Measurements from ENCODE around the gene ALG12.
A peak's percentile ranks its signal among the peaks of the same experiment; 100 is the strongest.

ALG12 gene

DNA sequence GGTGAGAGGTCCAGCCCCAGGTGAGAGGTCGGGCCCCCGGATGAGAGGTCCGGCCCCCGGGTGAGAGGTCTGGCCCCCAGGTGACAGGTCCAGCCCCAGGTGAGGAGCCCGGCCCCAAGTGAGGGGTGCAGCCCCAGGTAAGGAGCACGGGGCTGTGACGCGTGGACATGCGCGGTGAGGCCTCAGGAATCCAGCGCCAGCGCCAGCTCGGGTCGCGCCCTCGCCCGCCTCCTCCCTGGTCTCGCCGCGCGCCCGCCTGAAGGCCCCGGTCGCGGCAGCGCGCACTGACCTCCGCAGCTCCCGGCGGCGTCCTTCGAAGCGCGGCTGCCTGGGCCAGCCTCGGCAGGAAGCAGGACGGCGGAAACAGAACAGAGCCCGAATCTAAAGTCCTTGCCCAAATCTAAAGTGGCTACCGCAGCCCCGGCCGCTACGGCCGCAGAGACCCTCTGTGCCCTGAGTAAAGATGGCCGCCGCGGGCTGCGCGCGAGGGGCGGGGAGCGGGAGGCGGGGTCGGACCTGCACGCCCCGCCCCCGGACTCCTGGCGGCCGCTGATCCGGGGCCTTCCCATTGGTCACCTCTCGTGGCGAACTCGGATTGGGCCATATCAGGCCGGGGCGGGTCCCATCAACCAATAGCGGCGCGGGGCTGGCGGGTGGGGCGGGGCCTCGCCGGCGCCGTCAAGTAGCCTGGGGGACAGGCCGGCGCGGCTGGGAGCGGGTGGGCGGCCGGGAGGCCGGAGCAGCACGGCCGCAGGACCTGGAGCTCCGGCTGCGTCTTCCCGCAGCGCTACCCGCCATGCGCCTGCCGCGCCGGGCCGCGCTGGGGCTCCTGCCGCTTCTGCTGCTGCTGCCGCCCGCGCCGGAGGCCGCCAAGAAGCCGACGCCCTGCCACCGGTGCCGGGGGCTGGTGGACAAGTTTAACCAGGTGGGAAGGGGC lies at the start of gene ALG12, which contains the start of gene CRELD2:
ALG12 (minus strand) TSS at position 465 of the 937 bp plus-strand sequence. CDS start 4,673 bp downstream, outside the sequence.
CRELD2 (plus strand) TSS at position 661 of the 937 bp plus-strand sequence; CDS start at position 797, 136 bp downstream.
- WGBS (ENCODE audit: insufficient coverage, insufficient read length): no CpG with 5 or more reads among the region's 103 CpGs
- H3K9me3 ChIP-seq (ENCODE audit: control insufficient read depth, insufficient read depth, low read length): no peaks in the 10 kb centered on the region
- H3K4me3 ChIP-seq (ENCODE audit: low read length): peak within 1 kb of the TSS; percentile 58
- H3K27me3 ChIP-seq (ENCODE audit: control insufficient read depth, insufficient read depth, low read length): no peaks in the 10 kb centered on the region
- peaks cover 3% of the 10 kb centered on the region for H3K36me3 ChIP-seq (ENCODE audit: control insufficient read depth, insufficient read depth, low read length)
- no peak within 1 kb of the TSS for H3K27ac ChIP-seq (ENCODE audit: low read length)
- no peaks in the 10 kb centered on the region for H3K4me1 ChIP-seq (ENCODE audit: control insufficient read depth, insufficient read depth, low read length)
- peak; percentile 80 for DNase-seq (ENCODE audit: low read depth, low spot score)

GRCh38 chr22:49967706-49968208 lies 49.5 kb upstream of the ALG12 start:
- Histone ChIP-seq H3K4me3 (ENCODE audit: low read length) (no peak overlapping the region), H3K27ac (ENCODE audit: low read length) (no peak overlapping the region), H3K36me3 (ENCODE audit: control insufficient read depth, insufficient read depth, low read length) (peaks cover 13% of the 10 kb centered on the region), H3K9me3 (ENCODE audit: control insufficient read depth, insufficient read depth, low read length) (no peaks in the 10 kb centered on the region), H3K27me3 (ENCODE audit: control insufficient read depth, insufficient read depth, low read length) (peaks cover 2% of the 10 kb centered on the region; the same call in 1 of the 2 replicates), H3K4me1 (ENCODE audit: control insufficient read depth, insufficient read depth, low read length) (peaks cover 6% of the 10 kb centered on the region)
- WGBS (ENCODE audit: insufficient coverage, insufficient read length): no CpG with 5 or more reads among the region's 18 CpGs
- DNase-seq (ENCODE audit: low read depth, low spot score): no peak

DNA sequence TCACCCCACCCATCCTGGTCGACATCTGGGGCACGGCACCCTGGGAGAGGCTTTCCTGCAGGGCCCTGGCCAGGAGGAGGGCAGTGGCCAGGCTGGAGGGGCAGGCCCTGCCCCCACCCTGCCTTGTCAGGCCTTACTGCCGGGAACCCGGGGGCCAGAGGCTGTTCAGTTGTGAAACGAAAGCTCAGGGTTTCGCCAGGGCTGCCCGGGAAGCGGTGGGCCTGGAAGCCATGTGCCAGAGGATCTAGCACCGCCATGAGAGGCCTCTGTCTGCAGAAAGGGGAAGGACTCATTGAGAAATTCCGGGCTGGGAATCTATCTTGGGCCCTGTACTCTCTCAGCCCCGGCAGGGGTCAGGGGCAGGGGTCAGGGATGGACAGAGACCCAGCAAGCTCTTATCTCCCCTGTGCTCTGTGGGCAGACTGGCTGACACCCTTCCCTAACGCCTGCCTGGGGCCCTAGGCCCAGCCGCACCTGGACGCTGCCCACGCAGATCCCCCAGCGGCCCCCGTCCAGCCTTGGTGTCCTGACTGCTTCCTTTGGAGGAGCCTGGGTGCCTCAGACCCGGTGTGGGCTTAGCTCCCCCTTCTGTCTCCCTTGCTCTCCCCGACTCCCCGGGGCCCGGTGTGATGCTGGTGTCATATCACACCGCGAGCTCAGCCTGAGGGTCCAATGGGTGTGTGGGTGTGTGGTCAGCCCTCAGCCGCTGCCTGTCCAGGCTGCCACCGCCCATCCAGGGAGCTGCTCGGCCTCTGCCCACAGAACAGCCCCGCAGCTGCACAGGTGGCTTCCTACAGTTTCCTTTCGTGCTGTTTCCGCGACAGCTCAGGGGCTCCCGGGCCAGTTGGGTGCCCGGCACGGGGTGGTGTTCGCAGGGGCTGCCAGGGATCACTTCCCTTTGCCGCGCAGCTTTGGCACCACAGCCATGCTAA lies 48.8 kb upstream of the ALG12 start:
- no CpG with 5 or more reads among the region's 36 CpGs for WGBS (ENCODE audit: insufficient coverage, insufficient read length)
- Histone ChIP-seq H3K4me1 (ENCODE audit: control insufficient read depth, insufficient read depth, low read length) (peaks cover 10% of the 10 kb centered on the region), H3K27ac (ENCODE audit: low read length) (no peak overlapping the region), H3K27me3 (ENCODE audit: control insufficient read depth, insufficient read depth, low read length) (no peaks in the 10 kb centered on the region), H3K4me3 (ENCODE audit: low read length) (no peak overlapping the region), H3K36me3 (ENCODE audit: control insufficient read depth, insufficient read depth, low read length) (peaks cover 16% of the 10 kb centered on the region), H3K9me3 (ENCODE audit: control insufficient read depth, insufficient read depth, low read length) (no peaks in the 10 kb centered on the region)
- DNase-seq (ENCODE audit: low read depth, low spot score): no peak

GRCh38 chr22:49966041-49966773 lies 48.0 kb upstream of the ALG12 start:
- WGBS (ENCODE audit: insufficient coverage, insufficient read length): no CpG with 5 or more reads among the region's 11 CpGs
- no peaks in the 10 kb centered on the region for H3K9me3 ChIP-seq (ENCODE audit: control insufficient read depth, insufficient read depth, low read length)
- DNase-seq (ENCODE audit: low read depth, low spot score): no peak
- H3K27me3 ChIP-seq (ENCODE audit: control insufficient read depth, insufficient read depth, low read length): no peaks in the 10 kb centered on the region; the same call in 1 of the 2 replicates
- H3K27ac ChIP-seq (ENCODE audit: low read length): no peak overlapping the region
- no peak overlapping the region for H3K4me3 ChIP-seq (ENCODE audit: low read length)
- H3K36me3 ChIP-seq (ENCODE audit: control insufficient read depth, insufficient read depth, low read length): peaks cover 19% of the 10 kb centered on the region
- H3K4me1 ChIP-seq (ENCODE audit: control insufficient read depth, insufficient read depth, low read length): peaks cover 14% of the 10 kb centered on the region

GRCh38 chr22:49965091-49966040 lies 47.1 kb upstream of the ALG12 start:
- no peak for DNase-seq (ENCODE audit: low read depth, low spot score)
- H3K4me1 ChIP-seq (ENCODE audit: control insufficient read depth, insufficient read depth, low read length): peaks cover 11% of the 10 kb centered on the region
- H3K36me3 ChIP-seq (ENCODE audit: control insufficient read depth, insufficient read depth, low read length): peaks cover 19% of the 10 kb centered on the region
- H3K9me3 ChIP-seq (ENCODE audit: control insufficient read depth, insufficient read depth, low read length): no peaks in the 10 kb centered on the region
- no peaks in the 10 kb centered on the region; the same call in 1 of the 2 replicates for H3K27me3 ChIP-seq (ENCODE audit: control insufficient read depth, insufficient read depth, low read length)
- WGBS (ENCODE audit: insufficient coverage, insufficient read length): no CpG with 5 or more reads among the region's 22 CpGs
- H3K4me3 ChIP-seq (ENCODE audit: low read length): no peak overlapping the region
- H3K27ac ChIP-seq (ENCODE audit: low read length): no peak overlapping the region

DNA sequence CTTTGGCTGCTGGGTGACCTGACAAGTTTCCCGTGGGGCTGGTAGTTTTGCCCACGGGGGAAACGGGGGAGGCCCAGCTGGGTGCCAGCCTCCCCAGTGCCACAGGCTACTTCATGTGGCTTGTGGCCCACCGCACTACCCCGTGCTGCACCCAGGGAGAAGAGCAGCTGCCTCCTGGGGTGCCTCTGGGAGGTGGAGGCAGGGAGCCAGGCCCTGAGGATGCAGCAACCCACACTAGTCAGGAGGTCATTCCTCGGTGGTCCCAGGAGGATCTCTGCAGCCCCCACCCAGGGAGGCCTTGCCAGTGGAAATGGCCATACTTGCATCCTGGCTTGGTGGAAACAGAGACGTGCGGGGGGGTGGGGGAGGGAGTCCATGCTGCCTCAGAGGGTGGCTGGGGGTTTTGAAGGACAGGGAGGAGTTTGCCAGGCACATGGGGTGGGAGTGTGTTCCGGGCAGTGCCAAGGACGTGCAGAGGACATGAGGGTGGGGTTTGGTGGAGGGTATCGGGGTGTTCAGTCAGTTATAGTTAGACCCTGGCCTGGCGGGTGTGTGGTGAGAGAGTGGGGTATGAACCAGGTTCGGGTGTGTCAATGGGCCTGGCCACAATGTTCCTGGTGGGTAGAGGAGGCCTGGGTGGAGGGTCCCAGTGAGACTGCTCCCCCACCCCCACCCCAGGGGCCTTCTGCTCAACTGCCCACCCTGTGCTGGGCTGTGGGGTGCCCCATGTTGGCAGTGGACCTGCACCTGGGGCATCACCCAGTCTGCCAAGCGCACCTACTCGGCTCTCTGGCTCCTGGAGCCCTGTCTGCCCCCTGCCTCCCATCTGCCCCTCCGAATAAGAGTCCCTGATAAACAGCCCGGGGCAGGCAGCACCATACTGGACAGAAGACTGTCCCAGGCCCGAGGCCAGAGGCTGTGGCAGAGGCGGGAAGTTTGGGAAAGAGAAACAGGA lies 46.2 kb upstream of the ALG12 start:
- Histone ChIP-seq H3K9me3 (ENCODE audit: control insufficient read depth, insufficient read depth, low read length) (no peaks in the 10 kb centered on the region), H3K36me3 (ENCODE audit: control insufficient read depth, insufficient read depth, low read length) (peaks cover 19% of the 10 kb centered on the region), H3K27ac (ENCODE audit: low read length) (no peak overlapping the region), H3K27me3 (ENCODE audit: control insufficient read depth, insufficient read depth, low read length) (no peaks in the 10 kb centered on the region; the same call in 1 of the 2 replicates), H3K4me1 (ENCODE audit: control insufficient read depth, insufficient read depth, low read length) (peaks cover 13% of the 10 kb centered on the region), H3K4me3 (ENCODE audit: low read length) (no peak overlapping the region)
- no peak for DNase-seq (ENCODE audit: low read depth, low spot score)
- WGBS (ENCODE audit: insufficient coverage, insufficient read length): no CpG with 5 or more reads among the region's 19 CpGs

DNA sequence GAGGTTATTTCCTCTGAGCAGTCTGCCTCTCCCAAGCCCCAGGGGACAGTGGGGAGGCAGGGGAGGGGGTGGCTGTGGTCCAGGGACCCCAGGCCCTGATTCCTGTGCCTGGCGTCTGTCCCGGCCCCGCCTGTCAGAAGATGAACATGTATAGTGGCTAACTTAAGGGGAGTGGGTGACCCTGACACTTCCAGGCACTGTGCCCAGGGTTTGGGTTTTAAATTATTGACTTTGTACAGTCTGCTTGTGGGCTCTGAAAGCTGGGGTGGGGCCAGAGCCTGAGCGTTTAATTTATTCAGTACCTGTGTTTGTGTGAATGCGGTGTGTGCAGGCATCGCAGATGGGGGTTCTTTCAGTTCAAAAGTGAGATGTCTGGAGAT lies 45.4 kb upstream of the ALG12 start:
- WGBS (ENCODE audit: insufficient coverage, insufficient read length): no CpG with 5 or more reads among the region's 6 CpGs
- Histone ChIP-seq H3K27me3 (ENCODE audit: control insufficient read depth, insufficient read depth, low read length) (no peaks in the 10 kb centered on the region; the same call in 1 of the 2 replicates), H3K36me3 (ENCODE audit: control insufficient read depth, insufficient read depth, low read length) (peaks cover 19% of the 10 kb centered on the region), H3K9me3 (ENCODE audit: control insufficient read depth, insufficient read depth, low read length) (no peaks in the 10 kb centered on the region), H3K27ac (ENCODE audit: low read length) (no peak overlapping the region), H3K4me3 (ENCODE audit: low read length) (no peak overlapping the region), H3K4me1 (ENCODE audit: control insufficient read depth, insufficient read depth, low read length) (peaks cover 13% of the 10 kb centered on the region)
- DNase-seq (ENCODE audit: low read depth, low spot score): no peak

DNA sequence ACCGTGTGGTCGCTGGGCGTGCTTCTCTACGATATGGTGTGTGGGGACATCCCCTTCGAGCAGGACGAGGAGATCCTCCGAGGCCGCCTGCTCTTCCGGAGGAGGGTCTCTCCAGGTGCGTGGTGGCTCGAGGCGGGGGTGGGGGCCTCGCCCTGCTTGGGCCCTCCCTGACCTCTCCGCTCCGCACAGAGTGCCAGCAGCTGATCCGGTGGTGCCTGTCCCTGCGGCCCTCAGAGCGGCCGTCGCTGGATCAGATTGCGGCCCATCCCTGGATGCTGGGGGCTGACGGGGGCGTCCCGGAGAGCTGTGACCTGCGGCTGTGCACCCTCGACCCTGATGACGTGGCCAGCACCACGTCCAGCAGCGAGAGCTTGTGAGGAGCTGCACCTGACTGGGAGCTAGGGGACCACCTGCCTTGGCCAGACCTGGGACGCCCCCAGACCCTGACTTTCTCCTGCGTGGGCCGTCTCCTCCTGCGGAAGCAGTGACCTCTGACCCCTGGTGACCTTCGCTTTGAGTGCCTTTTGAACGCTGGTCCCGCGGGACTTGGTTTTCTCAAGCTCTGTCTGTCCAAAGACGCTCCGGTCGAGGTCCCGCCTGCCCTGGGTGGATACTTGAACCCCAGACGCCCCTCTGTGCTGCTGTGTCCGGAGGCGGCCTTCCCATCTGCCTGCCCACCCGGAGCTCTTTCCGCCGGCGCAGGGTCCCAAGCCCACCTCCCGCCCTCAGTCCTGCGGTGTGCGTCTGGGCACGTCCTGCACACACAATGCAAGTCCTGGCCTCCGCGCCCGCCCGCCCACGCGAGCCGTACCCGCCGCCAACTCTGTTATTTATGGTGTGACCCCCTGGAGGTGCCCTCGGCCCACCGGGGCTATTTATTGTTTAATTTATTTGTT lies 44.8 kb upstream of the ALG12 start:
- Histone ChIP-seq H3K27ac (ENCODE audit: low read length) (no peak overlapping the region), H3K36me3 (ENCODE audit: control insufficient read depth, insufficient read depth, low read length) (peaks cover 19% of the 10 kb centered on the region), H3K9me3 (ENCODE audit: control insufficient read depth, insufficient read depth, low read length) (no peaks in the 10 kb centered on the region), H3K27me3 (ENCODE audit: control insufficient read depth, insufficient read depth, low read length) (no peaks in the 10 kb centered on the region; the same call in 1 of the 2 replicates), H3K4me1 (ENCODE audit: control insufficient read depth, insufficient read depth, low read length) (peaks cover 13% of the 10 kb centered on the region), H3K4me3 (ENCODE audit: low read length) (peak overlapping the region; percentile 88; the same call in 1 of the 2 replicates)
- no CpG with 5 or more reads among the region's 63 CpGs for WGBS (ENCODE audit: insufficient coverage, insufficient read length)
- DNase-seq (ENCODE audit: low read depth, low spot score): no peak

Data from iPS DF 6.9 (cell line).